HepG2 (cell line): ENCODE data around the gene OTUD1. TPM values are rescaled to one million over a fixed set of nuclear protein-coding genes. Genes with fewer than 3 reads are reported as not detected.

Experiments
- ARNT2 ChIP-seq: sonication (generic); formaldehyde crosslinking; IDR thresholded peaks from 2 replicates; pipeline ENCODE4 v1.8.0; 2022; ENCODE audit warnings: mild to moderate bottlenecking, low read depth, missing genetic modification reagents, moderate library complexity
- CHCHD3 ChIP-seq: sonication (generic); formaldehyde crosslinking; IDR thresholded peaks from 2 replicates; pipeline ENCODE4 v1.8.0; 2022; ENCODE audit warnings: mild to moderate bottlenecking, missing genetic modification reagents, moderate library complexity
- IKZF5 ChIP-seq: IDR thresholded peaks from 2 replicates; pipeline ENCODE4 v1.6.1; 2018; ENCODE audit warnings: missing genetic modification reagents, mild to moderate bottlenecking, missing compliant biosample characterization
- PAX8 ChIP-seq: sonication (generic); formaldehyde crosslinking; IDR thresholded peaks from 2 replicates; pipeline ENCODE4 v1.8.0; 2022; ENCODE audit warnings: mild to moderate bottlenecking, missing genetic modification reagents, borderline replicate concordance
- SMAD1 ChIP-seq: sonication (generic); formaldehyde crosslinking; IDR thresholded peaks from 2 replicates; pipeline ENCODE4 v1.4.0; 2020; ENCODE audit warnings: missing genetic modification reagents, low read depth, mild to moderate bottlenecking, borderline replicate concordance
- SNAPC2 ChIP-seq: sonication (generic); formaldehyde crosslinking; IDR thresholded peaks from 2 replicates; pipeline ENCODE4 v1.8.1; 2022; ENCODE audit warnings: mild to moderate bottlenecking, missing genetic modification reagents
- SOX13 ChIP-seq, 3 experiments: fragments of 450-650 bp in 1 of 3; sonication (generic) in 1 of 3; formaldehyde crosslinking in 1 of 3; IDR thresholded peaks in 2 of 3; conservative IDR thresholded peaks in 1 of 3; 2 replicates each; pipeline versions ENCODE4 v1.5.0 to v1.6.1; 2016 to 2020; ENCODE audit warnings: antibody characterized with exemption in 1 of 3, mild to moderate bottlenecking in 1 of 3, missing compliant biosample characterization in 1 of 3, missing genetic modification reagents in 1 of 3, moderate library complexity in 1 of 3
- ZBTB7B ChIP-seq: sonication (generic); formaldehyde crosslinking; IDR thresholded peaks from 2 replicates; pipeline ENCODE4 v1.4.0; 2020; ENCODE audit warnings: missing genetic modification reagents
- ZNF138 ChIP-seq: sonication (generic); formaldehyde crosslinking; IDR thresholded peaks from 2 replicates; pipeline ENCODE4 v1.5.0; 2020; ENCODE audit warnings: mild to moderate bottlenecking, low read depth, missing genetic modification reagents
- ZNF670 ChIP-seq: sonication (generic); formaldehyde crosslinking; IDR thresholded peaks from 2 replicates; pipeline ENCODE4 v1.8.0; 2022; ENCODE audit warnings: mild to moderate bottlenecking, missing genetic modification reagents, borderline replicate concordance
- ZNF747 ChIP-seq: sonication (generic); formaldehyde crosslinking; IDR thresholded peaks from 2 replicates; pipeline ENCODE4 v1.8.1; 2023; ENCODE audit warnings: missing genetic modification reagents, mild to moderate bottlenecking, borderline replicate concordance
- ZNF75D ChIP-seq: sonication (generic); formaldehyde crosslinking; IDR thresholded peaks from 2 replicates; pipeline ENCODE4 v1.8.1; 2023; ENCODE audit warnings: missing genetic modification reagents, mild to moderate bottlenecking, borderline replicate concordance
- polyA plus RNA-seq, 8 experiments: library from polyadenylated mRNA; depleted of rRNA in 3 of 8; stranded (reverse) in 7 of 8; unstranded in 1 of 8; fragments of >200 nt; fragmentation: Illumina TruSeq in 4 of 8; extraction: Trizol in 4 of 8; gene quantifications; 2 replicates each; pipeline versions ENCODE4 v1.2.1 to v1.2.3, GENCODE V29; 2011 to 2016; ENCODE audit warnings: low read depth in 4 of 8, missing spikeins in 1 of 8, mixed read lengths in 1 of 8; ENCODE audit not compliant: insufficient read depth in 1 of 8
- total RNA-seq, 5 experiments: library from RNA; depleted of rRNA; stranded (reverse); fragments of >200 nt; fragmentation: Illumina TruSeq; extraction: Trizol; gene quantifications; 2 replicates each; pipeline ENCODE4 v1.2.3, GENCODE V29; 2016; ENCODE audit warnings: low read depth in 1 of 5
- TF ChIP-seq, protein P1 (sequence below): sonication (generic); formaldehyde crosslinking; IDR thresholded peaks from 2 replicates; pipeline ENCODE4 v1.4.0; 2020; ENCODE audit warnings: missing genetic modification reagents, mild to moderate bottlenecking, borderline replicate concordance
- TF ChIP-seq, protein P2 (sequence below): sonication (generic); formaldehyde crosslinking; IDR thresholded peaks from 2 replicates; pipeline ENCODE4 v1.5.1; 2020; ENCODE audit warnings: missing genetic modification reagents, mild to moderate bottlenecking, borderline replicate concordance
- TF ChIP-seq, protein P3 (sequence below): sonication (generic); formaldehyde crosslinking; IDR thresholded peaks from 2 replicates; pipeline ENCODE4 v1.9.0; 2021; ENCODE audit warnings: mild to moderate bottlenecking, missing genetic modification reagents

The OTUD1 gene
- total and polyA plus RNA-seq, 2 of the 13 experiments (the other 11 are each of a cell fraction or from before 2014, with no cell fraction given), result 1.2 to 1.4 TPM

GRCh38 chr10:23438547-23439451 lies at the start of gene OTUD1 (continued):
- TF ChIP-seq, protein P1, sequence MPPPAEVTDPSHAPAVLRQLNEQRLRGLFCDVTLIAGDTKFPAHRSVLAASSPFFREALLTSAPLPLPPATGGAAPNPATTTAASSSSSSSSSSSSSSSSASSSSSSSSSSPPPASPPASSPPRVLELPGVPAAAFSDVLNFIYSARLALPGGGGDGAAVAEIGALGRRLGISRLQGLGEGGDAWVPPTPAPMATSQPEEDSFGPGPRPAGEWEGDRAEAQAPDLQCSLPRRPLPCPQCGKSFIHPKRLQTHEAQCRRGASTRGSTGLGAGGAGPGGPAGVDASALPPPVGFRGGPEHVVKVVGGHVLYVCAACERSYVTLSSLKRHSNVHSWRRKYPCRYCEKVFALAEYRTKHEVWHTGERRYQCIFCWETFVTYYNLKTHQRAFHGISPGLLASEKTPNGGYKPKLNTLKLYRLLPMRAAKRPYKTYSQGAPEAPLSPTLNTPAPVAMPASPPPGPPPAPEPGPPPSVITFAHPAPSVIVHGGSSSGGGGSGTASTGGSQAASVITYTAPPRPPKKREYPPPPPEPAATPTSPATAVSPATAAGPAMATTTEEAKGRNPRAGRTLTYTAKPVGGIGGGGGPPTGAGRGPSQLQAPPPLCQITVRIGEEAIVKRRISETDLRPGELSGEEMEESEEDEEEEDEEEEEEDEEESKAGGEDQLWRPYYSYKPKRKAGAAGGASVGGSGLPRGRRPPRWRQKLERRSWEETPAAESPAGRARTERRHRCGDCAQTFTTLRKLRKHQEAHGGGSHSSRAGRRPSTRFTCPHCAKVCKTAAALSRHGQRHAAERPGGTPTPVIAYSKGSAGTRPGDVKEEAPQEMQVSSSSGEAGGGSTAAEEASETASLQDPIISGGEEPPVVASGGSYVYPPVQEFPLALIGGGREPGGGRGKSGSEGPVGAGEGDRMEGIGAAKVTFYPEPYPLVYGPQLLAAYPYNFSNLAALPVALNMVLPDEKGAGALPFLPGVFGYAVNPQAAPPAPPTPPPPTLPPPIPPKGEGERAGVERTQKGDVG (CRISPR knock-in tag), result 0 out of 2 replicates have a peak, but pooled peaks have one; percentile 41
- no peak for TF ChIP-seq SOX13 (IDR thresholded peaks at IDR 0.05)
- no peak for TF ChIP-seq SOX13 (CRISPR knock-in tag; conservative IDR thresholded peaks at IDR 0.05 in 1 of 2, IDR thresholded peaks at IDR 0.05 in 1 of 2)
- TF ChIP-seq ZBTB7B, result no peak
- TF ChIP-seq, protein P2, sequence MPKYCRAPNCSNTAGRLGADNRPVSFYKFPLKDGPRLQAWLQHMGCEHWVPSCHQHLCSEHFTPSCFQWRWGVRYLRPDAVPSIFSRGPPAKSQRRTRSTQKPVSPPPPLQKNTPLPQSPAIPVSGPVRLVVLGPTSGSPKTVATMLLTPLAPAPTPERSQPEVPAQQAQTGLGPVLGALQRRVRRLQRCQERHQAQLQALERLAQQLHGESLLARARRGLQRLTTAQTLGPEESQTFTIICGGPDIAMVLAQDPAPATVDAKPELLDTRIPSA (CRISPR knock-in tag), result no peak
- TF ChIP-seq ZNF747, result no peak
- TF ChIP-seq SNAPC2 (CRISPR knock-in tag), result no peak
- no peak for TF ChIP-seq PAX8 (CRISPR knock-in tag)
- TF ChIP-seq ARNT2 (CRISPR knock-in tag), result peak; percentile 85
- TF ChIP-seq, protein P3, sequence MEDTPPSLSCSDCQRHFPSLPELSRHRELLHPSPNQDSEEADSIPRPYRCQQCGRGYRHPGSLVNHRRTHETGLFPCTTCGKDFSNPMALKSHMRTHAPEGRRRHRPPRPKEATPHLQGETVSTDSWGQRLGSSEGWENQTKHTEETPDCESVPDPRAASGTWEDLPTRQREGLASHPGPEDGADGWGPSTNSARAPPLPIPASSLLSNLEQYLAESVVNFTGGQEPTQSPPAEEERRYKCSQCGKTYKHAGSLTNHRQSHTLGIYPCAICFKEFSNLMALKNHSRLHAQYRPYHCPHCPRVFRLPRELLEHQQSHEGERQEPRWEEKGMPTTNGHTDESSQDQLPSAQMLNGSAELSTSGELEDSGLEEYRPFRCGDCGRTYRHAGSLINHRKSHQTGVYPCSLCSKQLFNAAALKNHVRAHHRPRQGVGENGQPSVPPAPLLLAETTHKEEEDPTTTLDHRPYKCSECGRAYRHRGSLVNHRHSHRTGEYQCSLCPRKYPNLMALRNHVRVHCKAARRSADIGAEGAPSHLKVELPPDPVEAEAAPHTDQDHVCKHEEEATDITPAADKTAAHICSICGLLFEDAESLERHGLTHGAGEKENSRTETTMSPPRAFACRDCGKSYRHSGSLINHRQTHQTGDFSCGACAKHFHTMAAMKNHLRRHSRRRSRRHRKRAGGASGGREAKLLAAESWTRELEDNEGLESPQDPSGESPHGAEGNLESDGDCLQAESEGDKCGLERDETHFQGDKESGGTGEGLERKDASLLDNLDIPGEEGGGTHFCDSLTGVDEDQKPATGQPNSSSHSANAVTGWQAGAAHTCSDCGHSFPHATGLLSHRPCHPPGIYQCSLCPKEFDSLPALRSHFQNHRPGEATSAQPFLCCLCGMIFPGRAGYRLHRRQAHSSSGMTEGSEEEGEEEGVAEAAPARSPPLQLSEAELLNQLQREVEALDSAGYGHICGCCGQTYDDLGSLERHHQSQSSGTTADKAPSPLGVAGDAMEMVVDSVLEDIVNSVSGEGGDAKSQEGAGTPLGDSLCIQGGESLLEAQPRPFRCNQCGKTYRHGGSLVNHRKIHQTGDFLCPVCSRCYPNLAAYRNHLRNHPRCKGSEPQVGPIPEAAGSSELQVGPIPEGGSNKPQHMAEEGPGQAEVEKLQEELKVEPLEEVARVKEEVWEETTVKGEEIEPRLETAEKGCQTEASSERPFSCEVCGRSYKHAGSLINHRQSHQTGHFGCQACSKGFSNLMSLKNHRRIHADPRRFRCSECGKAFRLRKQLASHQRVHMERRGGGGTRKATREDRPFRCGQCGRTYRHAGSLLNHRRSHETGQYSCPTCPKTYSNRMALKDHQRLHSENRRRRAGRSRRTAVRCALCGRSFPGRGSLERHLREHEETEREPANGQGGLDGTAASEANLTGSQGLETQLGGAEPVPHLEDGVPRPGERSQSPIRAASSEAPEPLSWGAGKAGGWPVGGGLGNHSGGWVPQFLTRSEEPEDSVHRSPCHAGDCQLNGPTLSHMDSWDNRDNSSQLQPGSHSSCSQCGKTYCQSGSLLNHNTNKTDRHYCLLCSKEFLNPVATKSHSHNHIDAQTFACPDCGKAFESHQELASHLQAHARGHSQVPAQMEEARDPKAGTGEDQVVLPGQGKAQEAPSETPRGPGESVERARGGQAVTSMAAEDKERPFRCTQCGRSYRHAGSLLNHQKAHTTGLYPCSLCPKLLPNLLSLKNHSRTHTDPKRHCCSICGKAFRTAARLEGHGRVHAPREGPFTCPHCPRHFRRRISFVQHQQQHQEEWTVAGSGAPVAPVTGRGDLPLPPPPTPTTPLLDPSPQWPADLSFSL (CRISPR knock-in tag), result no peak
- no peak for TF ChIP-seq ZNF75D (CRISPR knock-in tag)
- TF ChIP-seq CHCHD3 (CRISPR knock-in tag), result 0 out of 2 replicates have a peak, but pooled peaks have one; percentile 41
- TF ChIP-seq ZNF670 (CRISPR knock-in tag), result no peak
- no peak for TF ChIP-seq IKZF5
- TF ChIP-seq SMAD1, result no peak
- TF ChIP-seq ZNF138 (CRISPR knock-in tag), result no peak
